AG09319 (cell line): ENCODE data around the gene MAP3K10.
"Not testable (repeated sequence)": the region's sequence is repeated elsewhere in the genome, so short reads cannot be mapped to it uniquely, and the experiment has no call there.

Experiments used
- DNase-seq: peaks from one replicate; pipeline ENCODE4 v3.0.0-alpha.2; 2010; ENCODE audit warnings: low read depth; ENCODE audit errors: extremely low read depth
- CTCF ChIP-seq: IDR thresholded peaks from 2 replicates; pipeline ENCODE4 v1.5.1; 2011; ENCODE audit warnings: low read depth, mild to moderate bottlenecking, inconsistent platforms, low read length, moderate library complexity

The MAP3K10 gene

GRCh38 chr19:40162104-40162503 lies 29.1 kb upstream of the MAP3K10 start:
- TF ChIP-seq CTCF = no peak

DNA sequence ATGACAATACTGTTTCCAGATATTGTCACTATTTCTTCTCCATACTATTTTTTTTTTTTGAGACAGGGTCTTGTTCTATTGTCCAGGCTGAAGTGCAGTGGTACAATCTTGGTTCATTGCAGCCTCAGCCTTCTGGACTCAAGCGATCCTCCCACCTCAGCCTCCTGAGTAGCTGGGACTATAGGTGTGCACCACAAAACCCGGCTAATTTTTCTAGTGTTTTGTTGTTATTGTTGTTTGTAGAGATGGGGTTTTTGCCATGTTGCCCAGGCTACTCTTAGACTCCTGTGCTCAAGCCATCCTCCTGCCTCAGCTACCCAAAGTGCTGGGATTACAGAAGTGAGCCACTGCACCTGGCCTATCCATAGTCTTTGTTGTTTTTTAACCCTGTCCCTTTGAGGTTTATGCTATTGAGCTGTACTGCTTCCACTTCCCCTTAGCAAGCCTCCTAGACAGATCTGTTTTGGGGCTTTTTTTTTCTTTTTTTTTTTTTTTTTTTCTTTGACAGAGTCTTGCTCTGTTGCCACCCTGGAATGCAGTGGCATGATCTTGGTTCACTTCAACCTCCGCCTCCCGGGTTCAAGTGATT lies 27.6 kb upstream of the MAP3K10 start:
- no peak for TF ChIP-seq CTCF
- no peak for DNase-seq

More at GRCh38 chr19:40162104-40162503, 29.1 kb upstream of the MAP3K10 start:
- DNase-seq = no peak

GRCh38 chr19:40165362-40165937 lies 25.8 kb upstream of the MAP3K10 start:
- DNase-seq = no peak
- peak; percentile 72 for TF ChIP-seq CTCF

- DNase-seq = not testable (repeated sequence)
These were observed 21.5 kb upstream of the MAP3K10 start for GRCh38 chr19:40169482-40170302.

DNA sequence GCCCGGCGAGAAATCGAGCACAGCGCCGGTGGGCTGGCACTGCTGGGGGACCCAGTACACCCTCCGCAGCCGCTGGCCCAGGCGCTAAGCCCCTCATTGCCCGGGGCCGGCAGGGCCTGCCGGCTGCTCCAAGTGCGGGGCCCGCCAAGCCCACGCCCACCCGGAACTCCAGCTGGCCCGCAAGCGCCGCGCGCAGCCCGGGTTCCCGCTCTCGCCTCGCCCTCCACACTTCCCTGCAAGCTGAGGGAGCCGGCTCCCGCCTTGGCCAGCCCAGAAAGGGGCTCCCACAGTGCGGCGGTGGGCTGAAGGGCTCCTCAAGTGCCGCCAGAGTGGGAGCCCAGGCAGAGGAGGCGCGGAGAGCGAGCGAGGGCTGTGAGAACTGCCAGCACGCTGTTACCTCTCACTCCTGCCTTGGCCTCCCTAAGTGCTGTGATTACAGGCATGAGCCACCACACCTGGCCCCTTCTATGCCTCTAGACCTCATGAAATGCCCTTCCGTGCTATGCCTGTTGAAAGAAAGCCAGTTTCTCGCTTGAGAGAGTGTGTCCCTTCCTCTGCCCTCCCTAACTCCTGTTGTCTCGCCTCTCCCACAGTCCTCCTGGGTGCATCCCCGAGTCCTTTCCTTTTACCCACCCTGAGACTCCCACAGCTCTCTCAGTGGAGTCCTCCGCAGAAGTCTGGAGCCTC lies 20.8 kb upstream of the MAP3K10 start:
- DNase-seq = not testable (repeated sequence)

DNA sequence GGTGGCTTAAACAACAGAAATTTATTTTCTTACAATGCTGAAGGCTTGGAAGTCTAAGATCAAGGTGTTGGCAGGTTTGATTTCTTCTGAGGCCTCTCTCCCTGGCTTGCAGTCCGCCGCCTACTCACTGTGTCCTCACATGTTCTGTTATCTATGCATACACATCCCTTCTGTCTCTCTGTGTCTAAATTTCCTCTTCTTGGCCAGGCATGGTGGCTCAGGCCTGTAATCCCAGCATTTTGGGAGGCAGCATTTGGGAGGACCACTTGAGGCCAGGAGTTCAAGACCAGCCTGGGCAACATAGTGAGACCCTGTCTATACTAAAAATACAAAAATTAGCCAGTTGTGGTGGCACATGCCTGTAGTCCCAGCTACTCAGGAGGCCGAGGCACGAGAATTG lies 19.9 kb upstream of the MAP3K10 start:
- DNase-seq = not testable (repeated sequence)

DNA sequence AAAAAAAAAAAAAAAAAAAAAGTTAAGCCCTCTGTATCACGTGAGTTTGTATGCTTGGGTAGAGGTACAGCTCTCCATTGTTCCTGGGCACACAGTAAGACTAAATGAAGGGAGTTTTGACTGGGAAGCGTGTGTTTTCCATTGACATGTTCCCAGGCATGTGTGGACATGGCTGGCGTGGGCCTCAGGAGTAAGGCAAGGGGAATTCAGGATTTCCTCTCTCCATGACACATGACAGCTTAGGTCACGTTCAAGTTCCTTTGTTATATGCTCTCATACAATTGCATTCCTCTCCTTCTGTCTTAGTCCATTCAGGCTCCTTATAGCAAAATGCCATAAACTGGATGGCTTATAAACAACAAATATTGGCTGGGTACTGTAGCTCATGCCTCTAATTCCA lies 17.1 kb upstream of the MAP3K10 start:
- no peak for DNase-seq
- TF ChIP-seq CTCF = no peak

GRCh38 chr19:40175820-40176219 lies 15.4 kb upstream of the MAP3K10 start:
- TF ChIP-seq CTCF = no peak

More at GRCh38 chr19:40175820-40176219, 15.4 kb upstream of the MAP3K10 start:
- DNase-seq = no peak
